Activated CD8-positive, alpha-beta memory T cell treated with anti-CD3 and anti-CD28 coated beads for 36 hours (primary cell): ENCODE measurements around the gene SEPHS2. TPM values are rescaled to one million over a fixed set of nuclear protein-coding genes. Genes with fewer than 3 reads are reported as not detected.

Experiments
- CTCF ChIA-PET: fragments of 350-600 bp; sonication (Branson Sonifier 250); formaldehyde crosslinking; loops from one replicate; lab custom pipeline; 2021; ENCODE audit warnings: antibody characterized with exemption; lab: Charles Lee
- POLR2A ChIA-PET: fragments of 350-600 bp; sonication (Branson Sonifier 250); formaldehyde crosslinking; loops from one replicate; lab custom pipeline; 2021; ENCODE audit warnings: antibody characterized with exemption; lab: Charles Lee
- total RNA-seq, 2 experiments: library from RNA; stranded (reverse); gene quantifications; one replicate each; pipeline ENCODE4 v1.2.3, GENCODE V29; 2021

Gene SEPHS2
- total RNA-seq, 2 experiments from 2014 or later, result 70.8 to 71.3 TPM

DNA sequence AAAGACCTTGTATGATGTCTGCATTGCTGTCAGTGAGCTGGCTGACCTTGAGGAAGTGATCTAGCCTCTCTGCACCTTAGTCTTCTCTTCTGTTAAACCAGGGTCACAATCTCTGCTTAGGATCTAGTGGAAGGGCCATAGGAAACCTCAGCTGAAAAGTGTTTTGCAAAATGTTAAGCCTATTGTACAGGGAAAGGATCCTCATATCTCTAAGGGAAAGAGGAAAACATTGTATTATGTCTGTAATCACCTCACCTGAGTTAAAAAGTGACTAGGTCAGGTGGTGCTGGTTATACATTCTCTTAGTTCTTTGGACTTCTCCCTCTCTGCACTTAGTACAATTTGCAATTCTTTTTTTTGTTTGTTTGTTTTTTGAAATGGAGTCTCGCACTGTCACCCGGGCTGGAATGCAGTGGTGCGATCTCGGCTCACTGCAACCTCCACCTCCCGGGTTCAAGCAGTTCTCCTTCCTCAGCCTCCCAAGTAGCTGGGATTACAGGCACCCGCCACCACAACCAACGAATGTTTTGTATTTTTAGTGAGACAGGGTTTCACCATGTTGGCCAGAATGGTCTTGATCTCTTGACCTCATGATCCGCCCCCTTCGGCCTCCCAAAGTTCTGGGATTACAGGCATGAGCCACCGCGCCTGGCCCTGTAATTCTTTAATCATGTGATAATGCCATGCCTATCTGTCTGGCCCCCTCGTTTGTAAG is 2.0 kb upstream of the SEPHS2 start:
- ChIA-PET CTCF (interaction anchor here (1.0 to 3.8 kb wide), 6 partner anchors 9 to 87 kb away, joined by 3 to 19 read pairs (median 4); partner anchors contain the start of genes DCTPP1 and ZNF747), POLR2A (no interaction called here)

DNA sequence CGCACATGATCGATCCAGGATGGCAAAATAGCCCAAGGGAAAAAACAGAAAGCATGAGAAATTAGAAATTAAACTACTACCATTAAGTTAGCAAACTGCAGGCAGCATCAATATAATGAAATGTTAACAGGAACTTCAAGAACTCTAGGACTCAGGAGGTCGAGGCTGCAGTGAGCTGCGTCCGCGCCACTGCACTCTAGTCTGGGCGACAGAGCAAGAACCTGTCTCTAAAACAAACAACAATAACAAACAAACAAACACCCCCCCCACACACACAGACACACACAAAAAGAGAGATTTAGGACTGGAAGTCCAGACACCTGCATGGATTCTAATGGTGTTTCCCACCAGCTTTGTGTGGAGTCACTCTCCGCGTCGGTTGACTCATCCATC is 525 bp upstream of the SEPHS2 start:
- POLR2A ChIA-PET, result interaction anchor here (1.5 kb wide), 2 partner anchors 26 to 29 kb away, joined by 3 to 5 read pairs; partner anchors contain the start of gene ITGAL
- CTCF ChIA-PET, result interaction anchor here (0.7 to 3.8 kb wide), 6 partner anchors 10 to 354 kb away, joined by 3 to 19 read pairs (median 5); partner anchors contain the start of genes DCTPP1 and TBX6

DNA sequence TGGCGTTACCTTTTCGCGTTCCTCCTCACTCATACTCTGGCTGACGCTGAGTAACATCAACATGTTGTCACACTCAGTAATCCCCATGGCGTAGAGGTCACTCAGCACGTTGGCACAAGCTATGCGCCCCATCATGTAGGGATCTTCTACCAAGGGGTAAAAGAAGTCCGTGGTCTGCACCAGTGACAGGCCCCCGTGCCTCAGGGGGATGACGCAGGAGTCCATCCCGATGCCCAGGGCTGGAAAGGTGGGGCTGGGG is 596 bp downstream of the SEPHS2 start:
- POLR2A ChIA-PET, result interaction anchor here (0.5 to 1.5 kb wide), 6 partner anchors 14 to 90 kb away, joined by 3 to 5 read pairs (median 4); partner anchors contain the start of genes ITGAL and ZNF747
- CTCF ChIA-PET, result interaction anchor here (0.7 to 3.8 kb wide), 8 partner anchors 13 to 153 kb away, joined by 3 to 19 read pairs (median 5); partner anchors contain the start of gene DCTPP1

DNA sequence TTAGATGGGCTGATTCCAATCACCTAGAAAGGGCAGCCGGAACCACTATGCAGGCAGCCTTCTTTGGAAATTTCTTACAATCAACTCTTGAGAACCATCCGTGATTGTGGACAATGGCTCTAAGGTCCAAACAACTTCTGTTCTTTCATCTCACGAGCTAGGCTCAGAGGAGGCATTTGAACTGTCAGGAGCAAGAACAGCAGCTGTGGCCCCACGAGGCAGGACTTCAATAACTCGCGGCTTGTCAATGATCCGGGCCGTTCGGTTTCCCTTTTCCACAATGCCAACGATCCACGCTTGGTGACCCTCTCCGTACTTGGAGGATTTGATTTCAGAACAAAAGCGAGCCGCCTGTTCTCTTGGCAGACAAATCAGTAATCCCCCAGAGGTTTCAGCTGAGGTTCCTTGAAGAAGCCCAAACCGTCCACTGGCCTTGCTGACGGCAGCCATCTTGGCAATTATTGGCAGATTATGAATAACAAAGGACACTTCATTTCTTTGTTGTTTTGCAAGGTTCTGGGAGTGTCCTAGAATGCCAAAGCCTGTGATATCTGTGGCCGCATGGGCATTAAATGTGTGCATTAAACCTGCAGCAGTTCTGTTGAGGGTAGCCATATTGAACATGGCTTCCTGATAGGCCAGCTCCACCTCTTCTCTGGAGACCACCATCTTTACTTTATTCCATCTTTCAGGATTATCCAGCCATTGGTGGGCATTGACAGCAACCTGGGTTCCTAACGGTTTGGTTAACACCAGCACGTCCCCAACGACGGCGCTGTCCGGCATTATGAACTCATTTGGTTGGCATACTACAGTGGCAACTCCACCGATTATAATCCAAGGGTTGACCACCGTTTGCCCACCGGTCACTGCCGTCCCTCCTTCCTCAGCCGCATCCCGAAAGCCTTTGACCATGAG is 1.2 kb downstream of the SEPHS2 start:
- CTCF ChIA-PET, result interaction anchor here (0.7 to 3.8 kb wide), 9 partner anchors 14 to 153 kb away, joined by 3 to 19 read pairs (median 4); partner anchors contain the start of gene DCTPP1
- POLR2A ChIA-PET, result interaction anchor here (0.5 to 1.5 kb wide), 5 partner anchors 15 to 90 kb away, joined by 3 to 5 read pairs (median 5); partner anchors contain the start of genes ITGAL and ZNF747

DNA sequence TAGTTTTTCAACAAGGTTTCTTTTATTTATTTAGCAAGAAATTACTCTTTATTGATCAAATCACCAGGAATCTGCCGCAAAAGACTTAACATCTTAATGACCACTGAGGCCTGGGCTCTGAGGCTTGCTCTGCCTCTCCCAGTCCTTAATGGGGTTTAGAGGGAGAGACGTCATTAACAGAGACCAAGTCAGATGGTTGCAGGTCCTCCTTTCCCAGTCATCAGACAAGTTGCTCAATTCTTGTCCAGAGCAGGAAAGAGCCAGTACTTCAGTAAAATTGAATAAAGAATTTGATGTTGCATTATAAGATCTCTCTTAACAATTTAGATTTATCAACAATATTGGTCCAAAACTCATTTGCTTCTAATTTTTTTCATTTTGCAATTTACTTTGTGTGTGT is 2.0 kb downstream of the SEPHS2 start:
- ChIA-PET CTCF (interaction anchor here (1.2 to 3.8 kb wide), 2 partner anchors 11 to 13 kb away, joined by 3 to 19 read pairs; partner anchors contain the start of gene DCTPP1), POLR2A (no interaction called here)

DNA sequence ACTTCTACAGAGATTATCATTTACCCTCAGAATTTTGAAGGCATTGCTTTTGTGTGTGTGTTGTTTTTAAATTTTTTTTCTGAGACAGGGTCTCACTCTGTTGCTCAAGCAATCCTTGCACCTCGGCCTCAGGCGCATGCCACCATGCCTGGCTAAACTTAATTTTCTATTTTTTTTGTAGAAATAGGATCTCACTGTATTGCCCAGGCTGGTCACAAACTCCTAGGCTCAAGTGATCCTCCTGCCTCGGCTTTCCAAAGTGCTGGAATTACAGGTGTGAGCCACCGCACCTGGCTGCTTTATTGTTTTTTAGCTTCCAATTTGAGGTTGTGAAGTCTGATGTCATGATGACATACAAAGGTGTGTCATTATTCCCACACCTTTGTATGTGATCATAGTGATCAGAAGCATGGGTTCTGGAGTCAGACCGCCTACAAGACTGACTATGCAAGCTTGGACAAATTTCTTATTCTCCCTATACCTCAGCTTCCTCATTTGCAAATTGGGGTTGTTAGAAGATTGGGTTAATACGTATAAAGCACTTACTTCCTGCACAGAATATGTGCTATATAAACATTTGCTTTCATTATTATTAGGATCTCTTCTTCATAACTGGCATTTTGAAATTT is 5.8 kb downstream of the SEPHS2 start:
- POLR2A ChIA-PET, result interaction anchor here (0.6 kb wide), 1 partner anchor 47 kb away, joined by 7 read pairs; no protein-coding TSS in a partner anchor
- CTCF ChIA-PET, result interaction anchor here (0.8 to 1.4 kb wide), 3 partner anchors 10 to 74 kb away, joined by 3 to 4 read pairs (median 4); partner anchors contain the start of gene DCTPP1

DNA sequence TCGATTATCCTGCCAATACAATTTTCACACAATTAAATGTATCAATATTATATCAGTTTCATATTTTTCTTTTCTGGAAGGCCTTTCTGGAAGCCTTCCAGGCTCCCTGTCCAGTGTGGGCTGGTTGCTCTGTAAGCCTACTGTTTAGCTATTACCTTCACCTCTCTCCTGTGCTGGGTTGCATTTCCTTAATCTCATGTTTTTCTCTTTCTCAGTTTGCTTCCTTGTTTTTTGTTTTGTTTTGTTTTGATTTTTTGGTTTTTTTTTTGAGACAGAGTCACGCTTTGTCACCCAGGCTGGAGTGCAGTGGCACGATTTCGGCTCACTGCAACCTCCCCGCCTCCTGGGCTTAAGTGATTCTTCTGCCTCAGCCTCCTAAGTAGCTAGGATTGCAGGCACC is 6.8 kb downstream of the SEPHS2 start:
- POLR2A ChIA-PET, result no interaction called here
- CTCF ChIA-PET, result interaction anchor here (1.6 kb wide), 1 partner anchor 187 kb away, joined by 3 read pairs; no protein-coding TSS in a partner anchor

DNA sequence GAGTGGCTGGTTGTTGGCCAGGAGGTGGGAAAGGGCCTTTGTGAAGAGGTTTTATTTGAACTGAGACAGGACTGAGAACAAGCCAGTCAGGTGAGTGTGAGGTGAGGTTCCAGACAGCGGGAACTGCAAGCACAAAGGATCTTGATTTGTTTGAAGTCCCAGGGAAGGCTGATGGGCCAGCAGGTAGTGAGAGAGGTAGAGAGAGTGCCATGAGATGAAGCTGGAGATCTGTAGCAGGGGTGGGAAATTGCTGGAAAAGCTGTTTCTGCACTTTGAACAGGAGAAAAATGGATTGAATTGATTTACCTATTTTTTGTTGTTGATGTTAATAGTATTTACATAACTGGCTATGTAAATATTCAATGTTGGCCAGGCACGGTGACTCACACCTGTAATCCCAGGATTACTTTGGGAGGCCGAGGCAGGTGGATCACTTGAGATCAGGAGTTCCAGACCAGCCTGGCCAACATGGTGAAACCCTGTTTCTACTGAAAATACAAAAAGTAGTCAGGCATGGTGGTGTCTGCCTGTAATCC is 8.1 kb downstream of the SEPHS2 start:
- CTCF ChIA-PET, result interaction anchor here (0.7 to 1.6 kb wide), 5 partner anchors 12 to 188 kb away, joined by 3 to 5 read pairs (median 3); no protein-coding TSS in a partner anchor
- POLR2A ChIA-PET, result no interaction called here

DNA sequence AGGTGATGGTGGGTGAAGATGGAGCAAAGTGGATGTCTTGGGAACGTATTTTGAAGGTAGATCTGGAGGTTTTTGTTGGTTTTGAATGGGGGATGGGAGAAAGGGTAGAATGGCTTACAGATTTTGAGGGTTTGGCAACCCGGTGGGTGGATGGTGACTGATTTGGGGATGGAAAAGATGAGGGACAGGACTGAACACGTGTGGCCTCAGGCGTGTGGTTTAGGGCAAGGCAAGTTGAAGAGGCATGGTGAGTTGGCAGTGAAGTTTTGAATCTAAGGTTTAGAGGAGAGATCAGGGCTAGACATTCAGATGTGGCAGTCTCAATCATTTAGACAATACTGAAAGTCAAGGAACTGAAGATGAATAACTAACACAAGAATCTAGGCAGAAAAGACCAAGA is 10.8 kb downstream of the SEPHS2 start:
- ChIA-PET POLR2A (interaction anchor here (0.6 to 0.8 kb wide), 5 partner anchors 24 to 164 kb away, joined by 3 to 8 read pairs (median 3); no protein-coding TSS in a partner anchor), CTCF (interaction anchor here (0.7 to 1.6 kb wide), 4 partner anchors 14 to 48 kb away, joined by 3 to 5 read pairs (median 4); no protein-coding TSS in a partner anchor)

DNA sequence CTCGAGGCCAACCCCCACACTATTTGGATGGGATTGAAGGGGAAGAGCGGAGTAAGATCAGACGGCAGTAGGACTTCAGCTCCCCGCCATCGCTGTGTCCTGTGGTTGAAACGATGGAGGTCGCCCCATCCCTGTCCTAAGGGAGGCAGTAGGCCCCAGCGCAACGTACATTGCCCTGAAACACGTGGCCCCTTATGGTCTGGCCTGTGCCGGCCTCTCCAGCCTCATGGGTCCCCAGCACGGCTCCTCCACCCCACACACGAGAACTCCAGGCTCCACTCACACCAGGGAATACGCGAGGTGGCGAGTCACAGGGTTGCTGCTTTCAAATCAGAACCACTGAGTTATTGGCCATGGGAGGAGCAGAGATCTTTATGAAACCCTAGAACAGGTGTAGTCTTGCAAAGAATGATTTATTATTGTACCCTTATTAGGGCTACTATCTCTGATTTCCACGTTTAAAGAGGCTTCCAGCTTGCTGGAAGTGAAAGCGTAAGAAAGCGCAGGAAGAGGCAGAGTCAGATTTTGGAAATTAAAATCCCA is 15.2 kb downstream of the SEPHS2 start:
- CTCF ChIA-PET, result interaction anchor here (0.6 to 2.4 kb wide), 29 partner anchors 10 to 231 kb away, joined by 3 to 20 read pairs (median 5); partner anchors contain the start of genes ITGAL, SEPHS2, ZNF48 and ZNF747
- POLR2A ChIA-PET, result interaction anchor here (0.5 to 1.9 kb wide), 15 partner anchors 11 to 311 kb away, joined by 3 to 12 read pairs (median 4); partner anchors contain the start of genes ZNF688, ZNF689, ZNF747 and ZNF771

DNA sequence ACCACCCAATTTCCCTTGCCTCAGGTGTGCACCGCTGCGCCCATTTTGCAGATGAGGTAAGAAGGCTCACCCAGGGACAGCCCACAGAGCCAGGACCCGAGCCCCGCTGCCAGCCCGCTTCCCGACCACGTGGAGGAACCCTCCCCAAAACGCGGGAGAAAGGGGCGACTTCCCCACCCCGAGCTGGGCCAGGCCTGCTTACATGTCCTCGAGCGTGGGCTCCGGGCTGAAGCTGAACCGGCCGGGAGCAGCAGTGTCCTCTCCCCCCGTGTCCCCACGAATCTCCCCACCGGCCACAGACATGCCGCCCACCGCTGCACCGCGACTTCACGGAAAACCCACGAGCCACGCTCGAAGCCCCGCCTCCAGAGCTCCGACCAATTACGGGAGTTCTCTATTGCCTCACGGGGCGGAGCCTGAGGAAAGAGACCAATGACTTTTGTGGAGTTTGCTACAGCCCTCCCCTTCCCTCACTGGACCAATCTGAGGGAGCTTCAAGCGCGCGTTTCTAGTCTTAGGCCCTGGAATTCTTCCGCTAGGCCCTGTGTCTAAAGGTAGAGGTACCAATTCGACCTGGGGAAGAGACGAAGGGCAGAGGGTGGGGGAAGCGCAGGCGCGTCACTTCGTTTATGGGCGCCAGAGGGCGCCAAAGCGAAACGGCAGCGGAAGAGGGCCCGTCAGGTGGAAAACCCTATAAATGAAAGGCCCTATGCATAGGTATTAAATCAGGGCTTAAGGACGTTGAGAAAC is 15.8 kb downstream of the SEPHS2 start, which contains the start of gene DCTPP1:
Gene DCTPP1, minus strand, starts transcription at position 353 of the 750 bp plus-strand sequence. Its CDS starts 50 bp downstream, at position 303.
- ChIA-PET POLR2A (interaction anchor here (0.5 to 1.9 kb wide), 17 partner anchors 11 to 338 kb away, joined by 3 to 12 read pairs (median 4); partner anchors contain the start of genes TBX6, ZNF688, ZNF689 and ZNF747), CTCF (interaction anchor here (0.6 to 2.4 kb wide), 39 partner anchors 9 to 984 kb away, joined by 3 to 20 read pairs (median 5); partner anchors contain the start of genes ITGAL, SEPHS2, ZNF48 and ZNF747)

DNA sequence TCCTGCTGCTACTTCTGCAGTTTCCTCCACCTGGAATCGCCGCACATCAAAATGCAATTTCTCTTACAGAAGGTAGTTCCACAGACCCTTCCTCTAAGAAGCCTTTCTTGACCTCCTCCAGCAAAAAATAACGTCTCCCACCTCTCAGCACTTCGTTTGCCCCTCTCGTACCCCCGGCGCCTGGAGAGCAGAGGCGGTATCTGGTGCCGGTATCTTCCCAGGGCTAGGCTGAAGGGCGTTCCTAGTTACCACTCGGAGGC is 16.3 kb downstream of the SEPHS2 start:
- POLR2A ChIA-PET, result interaction anchor here (0.7 to 1.9 kb wide), 15 partner anchors 10 to 337 kb away, joined by 3 to 12 read pairs (median 4); partner anchors contain the start of genes TBX6, ZNF688, ZNF689 and ZNF747
- CTCF ChIA-PET, result interaction anchor here (0.6 to 2.4 kb wide), 35 partner anchors 8 to 984 kb away, joined by 3 to 20 read pairs (median 5); partner anchors contain the start of genes ITGAL, SEPHS2, ZNF48 and ZNF747

DNA sequence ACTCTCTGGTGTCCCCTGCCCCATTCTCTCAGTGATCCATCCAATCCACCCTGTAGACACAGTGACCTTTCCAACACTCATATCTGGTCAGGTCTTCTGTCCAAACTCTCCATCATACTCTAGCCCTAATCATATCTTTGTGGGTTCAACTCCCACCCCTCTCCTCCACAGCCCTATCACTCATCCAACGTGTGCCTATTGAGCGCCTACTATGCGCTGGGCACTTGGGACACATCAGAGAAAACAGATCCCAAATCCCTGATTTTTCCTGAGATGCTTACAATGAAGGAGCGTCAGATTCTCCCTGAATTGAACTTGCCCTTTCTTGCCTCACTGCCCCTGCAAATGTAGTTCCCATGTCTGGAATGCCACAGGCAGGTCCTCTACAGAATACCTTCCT is 17.6 kb downstream of the SEPHS2 start:
- CTCF ChIA-PET, result interaction anchor here (1.4 kb wide), 1 partner anchor 8 kb away, joined by 3 read pairs; no protein-coding TSS in a partner anchor

DNA sequence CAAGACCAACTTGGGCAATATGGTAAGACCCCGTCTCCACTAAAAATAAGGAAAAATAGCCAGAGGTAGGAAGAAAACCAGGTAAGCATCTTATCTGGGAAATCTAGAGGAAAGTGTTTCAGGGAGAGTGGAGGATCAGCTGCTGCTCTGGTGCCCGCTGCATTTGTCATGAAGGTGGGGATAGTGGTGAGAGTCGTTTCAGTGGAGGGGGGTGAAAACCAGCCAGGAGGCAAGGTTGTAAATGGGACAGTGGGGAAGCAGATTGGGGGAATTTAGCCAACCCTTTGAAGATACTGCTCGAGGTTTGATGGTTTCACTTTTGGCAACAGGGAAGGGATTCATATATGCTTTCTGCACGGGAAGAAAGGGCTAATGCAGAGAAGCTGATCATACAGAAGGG is 24.7 kb downstream of the SEPHS2 start:
- ChIA-PET CTCF (interaction anchor here (1.1 to 1.7 kb wide), 2 partner anchors 9 to 12 kb away, joined by 3 to 10 read pairs; partner anchors contain the start of gene DCTPP1), POLR2A (no interaction called here)

More for the DNA sequence above, 17.6 kb downstream of the SEPHS2 start:
- POLR2A ChIA-PET, result no interaction called here

DNA sequence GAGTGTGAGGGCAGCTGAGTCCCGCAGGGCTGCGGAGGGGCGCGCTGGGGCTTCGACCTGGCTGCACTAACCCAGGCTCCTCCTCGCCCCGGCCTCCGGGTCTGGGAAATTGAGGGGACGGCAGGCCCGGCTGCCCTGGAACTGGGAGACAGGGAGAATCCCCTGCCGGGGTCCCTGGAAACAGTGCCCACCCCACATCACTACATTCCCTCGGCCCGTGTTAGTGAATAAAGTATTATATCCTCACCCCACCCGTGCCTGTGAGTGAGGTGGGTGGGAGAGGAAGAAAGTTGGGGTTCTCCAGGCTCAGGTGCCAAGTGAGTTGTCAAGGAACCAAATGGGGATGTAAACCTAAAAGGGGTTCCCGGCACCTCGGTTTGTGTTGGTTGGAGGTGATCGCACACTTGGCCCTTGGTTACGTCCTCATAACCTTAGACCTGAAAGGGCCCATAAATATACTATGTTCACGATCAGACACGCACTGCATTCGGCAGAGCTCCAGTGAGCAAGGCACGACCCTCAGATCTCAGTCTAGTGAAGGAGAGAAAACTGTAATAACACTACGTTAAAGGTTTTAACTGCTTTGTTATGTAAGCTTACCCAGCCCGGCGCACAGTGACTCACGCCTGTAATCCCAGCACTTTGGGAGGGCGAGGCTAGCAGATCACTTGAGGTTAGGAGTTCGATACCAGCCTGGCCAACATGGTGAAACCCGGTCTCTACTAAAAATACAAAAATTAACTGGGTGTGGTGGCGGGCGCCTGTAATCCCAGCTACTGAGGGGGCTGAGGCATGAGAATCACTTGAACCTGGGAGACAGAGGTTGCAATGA is 27.1 kb downstream of the SEPHS2 start:
- CTCF ChIA-PET, result interaction anchor here (1.2 to 2.9 kb wide), 6 partner anchors 8 to 233 kb away, joined by 3 to 28 read pairs (median 4); partner anchors contain the start of genes DCTPP1 and ZNF771
- POLR2A ChIA-PET, result interaction anchor here (0.5 to 1.3 kb wide), 13 partner anchors 8 to 192 kb away, joined by 3 to 10 read pairs (median 4); partner anchors contain the start of genes DCTPP1, ITGAL, SEPHS2 and SEPTIN1
